Uterus (tissue), 4 donors: ENCODE results near the gene MOG. TPM values are rescaled to one million over a fixed set of nuclear protein-coding genes. Genes with fewer than 3 reads are reported as not detected.

Source experiments
- DNase-seq, 2 donors: peaks; one replicate each; pipeline ENCODE4 v3.0.0-alpha.2; 2019 to 2020
- H3K27ac ChIP-seq, 2 donors: fragments of 200-600 bp; sonication (generic); 1 replicate in 1 of 2; 2 replicates in 1 of 2; pipeline ENCODE4 v1.5.1; 2016 to 2018
- H3K27me3 ChIP-seq, 2 donors: fragments of 200-600 bp; sonication (generic); one replicate each; pipeline ENCODE4 v1.5.1; 2018 to 2019; ENCODE audit warnings: control low read depth in 1 of 2
- H3K36me3 ChIP-seq, 2 donors: fragments of 200-600 bp; sonication (generic); one replicate each; pipeline ENCODE4 v1.5.1; 2019; ENCODE audit warnings: control low read depth in 1 of 2
- H3K4me1 ChIP-seq, 2 donors: fragments of 200-600 bp; sonication (generic); one replicate each; pipeline ENCODE4 v1.5.1; 2018 to 2019; ENCODE audit warnings: control low read depth in 1 of 2
- H3K4me3 ChIP-seq, 2 donors: fragments of 200-600 bp; sonication (generic); 1 replicate in 1 of 2; 2 replicates in 1 of 2; pipeline ENCODE4 v1.5.1; 2018 to 2019; ENCODE audit warnings: mild to moderate bottlenecking in 1 of 2
- H3K9me3 ChIP-seq, 2 donors: fragments of 200-600 bp; sonication (generic); one replicate each; pipeline ENCODE4 v1.5.1; 2019; ENCODE audit warnings: control low read depth in 1 of 2
- CTCF ChIP-seq, 4 experiments: fragments of 200-600 bp in 2 of 4; fragments of 450-650 bp in 2 of 4; sonication (generic) in 2 of 4; IDR thresholded peaks; one replicate each; pipeline ENCODE4 v1.5.1; 2016 to 2019; ENCODE audit warnings: antibody characterized with exemption in 4 of 4, mild to moderate bottlenecking in 2 of 4, moderate library complexity in 1 of 4
- POLR2A ChIP-seq, 2 donors: fragments of 450-650 bp; IDR thresholded peaks; one replicate each; pipeline ENCODE4 v1.6.1; 2016; ENCODE audit warnings: antibody characterized with exemption in 2 of 2, mild to moderate bottlenecking in 1 of 2, moderate library complexity in 1 of 2
- intact Hi-C: fragments of 100-400 bp; cut with DNase I; formaldehyde crosslinking; loops from one replicate; pipeline ENCODE4 v1.15.1; 2023; ENCODE audit warnings: low total_unique reads
- total RNA-seq, 4 donors: library from RNA; depleted of rRNA in 3 of 4; stranded (reverse); fragments of >200 nt in 3 of 4; gene quantifications; one replicate each; pipeline versions ENCODE4 v1.1.0 to v1.2.4, GENCODE V29; 2014 to 2023
- donor health status: DM: yes; HTN: yes; CAD: no.

The MOG gene
- total RNA-seq, 4 donors from 2014 or later, result not detected

GRCh38 chr6:29619578-29620160 lies 37.2 kb upstream of the MOG start:
- H3K36me3 ChIP-seq, result no peaks in the 10 kb centered on the region
- H3K4me3 ChIP-seq, result no peak overlapping the region
- H3K27me3 ChIP-seq, result no peaks in the 10 kb centered on the region
- no peak for TF ChIP-seq CTCF (IDR thresholded peaks at IDR 0.05)
- no peak for TF ChIP-seq POLR2A (IDR thresholded peaks at IDR 0.05)
- intact Hi-C loops, result no loop called here
- no peak for DNase-seq
- no peak overlapping the region for H3K27ac ChIP-seq
- H3K4me1 ChIP-seq, result no peaks in the 10 kb centered on the region
- no peaks in the 10 kb centered on the region for H3K9me3 ChIP-seq

DNA sequence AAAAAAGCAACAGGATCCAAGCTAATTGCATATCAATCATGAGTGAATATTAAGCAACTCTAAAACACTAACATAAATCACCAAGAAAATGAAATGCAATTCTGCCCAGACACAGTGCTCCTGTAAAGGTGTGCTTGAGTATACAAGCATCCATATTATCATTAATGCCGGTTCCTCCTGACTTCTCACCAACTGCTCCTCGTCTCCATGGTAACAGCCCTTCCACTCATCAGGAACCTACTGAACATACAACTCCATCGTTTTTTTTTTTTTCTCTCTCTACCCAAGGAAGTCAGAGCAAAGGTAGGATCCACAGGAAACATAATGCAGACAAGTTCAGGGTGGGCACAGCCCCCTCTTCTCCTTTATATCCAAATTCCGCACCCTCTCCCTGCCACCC lies 36.3 kb upstream of the MOG start:
- DNase-seq, result no peak
- Histone ChIP-seq H3K36me3 (no peaks in the 10 kb centered on the region), H3K9me3 (no peaks in the 10 kb centered on the region), H3K27me3 (no peaks in the 10 kb centered on the region), H3K4me3 (no peak overlapping the region), H3K4me1 (no peaks in the 10 kb centered on the region), H3K27ac (no peak overlapping the region)
- intact Hi-C loops, result no loop called here
- TF ChIP-seq POLR2A (IDR thresholded peaks at IDR 0.05) (no peak), CTCF (IDR thresholded peaks at IDR 0.05) (no peak)

- Histone ChIP-seq H3K27me3 (no peaks in the 10 kb centered on the region), H3K4me1 (no peaks in the 10 kb centered on the region), H3K4me3 (no peak overlapping the region), H3K27ac (no peak overlapping the region), H3K9me3 (no peaks in the 10 kb centered on the region), H3K36me3 (no peaks in the 10 kb centered on the region)
- TF ChIP-seq POLR2A (IDR thresholded peaks at IDR 0.05) (no peak), CTCF (IDR thresholded peaks at IDR 0.05) (no peak)
- intact Hi-C loops, result no loop called here
- DNase-seq, result no peak
These were observed 32.4 kb upstream of the MOG start for GRCh38 chr6:29624520-29624961.

DNA sequence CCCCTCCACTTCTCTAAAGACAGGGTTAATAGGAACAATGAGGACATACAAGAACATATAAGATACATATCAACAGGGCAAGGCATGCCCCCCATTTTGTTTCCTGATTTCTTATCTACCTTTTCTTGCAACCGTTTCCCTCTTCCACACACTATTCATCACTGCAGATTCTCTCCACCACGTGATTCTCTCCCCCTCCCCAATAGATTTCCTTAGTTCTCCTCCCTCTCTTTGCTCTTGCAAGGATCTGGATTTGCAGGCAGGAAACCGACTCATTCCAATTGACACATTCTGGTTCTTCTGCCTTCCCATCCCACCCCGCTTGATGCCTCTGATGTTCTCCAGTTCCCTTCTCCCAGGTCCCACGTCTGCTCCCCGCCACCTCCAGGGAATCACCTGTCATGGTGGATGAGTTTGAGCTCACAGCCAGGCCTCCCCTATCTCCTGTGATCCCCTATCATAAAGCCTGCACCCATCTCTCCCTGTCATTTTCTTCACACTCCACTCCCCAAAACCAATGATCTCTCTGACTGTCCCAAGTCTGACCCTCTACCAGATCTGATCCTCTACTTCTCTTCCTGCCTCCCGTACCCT lies 31.5 kb upstream of the MOG start:
- Histone ChIP-seq H3K4me1 (no peaks in the 10 kb centered on the region), H3K9me3 (no peaks in the 10 kb centered on the region), H3K36me3 (no peaks in the 10 kb centered on the region), H3K27ac (no peak overlapping the region), H3K4me3 (no peak overlapping the region), H3K27me3 (no peaks in the 10 kb centered on the region)
- intact Hi-C loops, result no loop called here
- TF ChIP-seq CTCF (IDR thresholded peaks at IDR 0.05) (no peak), POLR2A (IDR thresholded peaks at IDR 0.05) (no peak)
- no peak for DNase-seq

- DNase-seq, result peak in 1 of 2 donors; percentile 36
- no peaks in the 10 kb centered on the region for H3K4me1 ChIP-seq
- intact Hi-C loops, result no loop called here
- H3K27ac ChIP-seq, result peak overlapping the region; percentile 90 to 91
- H3K27me3 ChIP-seq, result no peaks in the 10 kb centered on the region
- H3K4me3 ChIP-seq, result peak overlapping the region; percentile 69 to 77
- TF ChIP-seq CTCF (IDR thresholded peaks at IDR 0.05) (no peak), POLR2A (IDR thresholded peaks at IDR 0.05) (no peak)
- H3K36me3 ChIP-seq, result no peaks in the 10 kb centered on the region
- no peaks in the 10 kb centered on the region for H3K9me3 ChIP-seq
These were observed 29.7 kb upstream of the MOG start for GRCh38 chr6:29626948-29627754.
